Astrocyte of the hippocampus (primary cell): ENCODE measurements around the gene ERC2.

Experiments
- DNase-seq: peaks from one replicate; pipeline ENCODE4 v3.0.0; 2011; ENCODE audit warnings: low read depth, low spot score

The ERC2 gene

GRCh38 chr3:55598224-55598623 is 870.0 kb downstream of the ERC2 start:
- DNase-seq = no peak

- DNase-seq = no peak
These were observed 870.6 kb downstream of the ERC2 start for GRCh38 chr3:55597641-55598040.

- DNase-seq = no peak
These were observed 872.1 kb downstream of the ERC2 start for GRCh38 chr3:55596212-55596611.

- DNase-seq = no peak
These were observed 872.8 kb downstream of the ERC2 start for GRCh38 chr3:55595420-55595819.

GRCh38 chr3:55592572-55592971 is 875.7 kb downstream of the ERC2 start:
- DNase-seq = no peak

- peak; percentile 20 for DNase-seq
These were observed 876.4 kb downstream of the ERC2 start for GRCh38 chr3:55591888-55592287.

- DNase-seq = no peak
These were observed 880.0 kb downstream of the ERC2 start for GRCh38 chr3:55588146-55588765.

GRCh38 chr3:55585856-55586255 is 882.4 kb downstream of the ERC2 start:
- DNase-seq = no peak

- no peak for DNase-seq
These were observed 883.4 kb downstream of the ERC2 start for GRCh38 chr3:55584716-55585368.

- DNase-seq = no peak
These were observed 884.2 kb downstream of the ERC2 start for GRCh38 chr3:55584030-55584429.

- no peak for DNase-seq
These were observed 884.8 kb downstream of the ERC2 start for GRCh38 chr3:55583475-55583874.

GRCh38 chr3:55579496-55579895 is 888.8 kb downstream of the ERC2 start:
- no peak for DNase-seq

- DNase-seq = peak; percentile 11
These were observed 891.5 kb downstream of the ERC2 start for GRCh38 chr3:55576621-55577388.

- no peak for DNase-seq
These were observed 893.6 kb downstream of the ERC2 start for GRCh38 chr3:55574671-55575070.

GRCh38 chr3:55572816-55573215 is 895.5 kb downstream of the ERC2 start:
- DNase-seq = no peak

GRCh38 chr3:55571913-55572312 is 896.4 kb downstream of the ERC2 start:
- DNase-seq = peak; percentile 82

- peak; percentile 76 for DNase-seq
These were observed 897.0 kb downstream of the ERC2 start for GRCh38 chr3:55571216-55571813.

GRCh38 chr3:55570271-55570711 is 898.0 kb downstream of the ERC2 start:
- peak; percentile 52 for DNase-seq

GRCh38 chr3:55569033-55569599 is 899.2 kb downstream of the ERC2 start:
- no peak for DNase-seq

GRCh38 chr3:55567615-55568014 is 900.7 kb downstream of the ERC2 start:
- DNase-seq = peak; percentile 16

GRCh38 chr3:55567121-55567520 is 901.1 kb downstream of the ERC2 start:
- DNase-seq = no peak

- peak; percentile 13 for DNase-seq
These were observed 902.7 kb downstream of the ERC2 start for GRCh38 chr3:55565521-55565920.
